HG03469 (cell line): ENCODE measurements around the gene RASSF3.
"Not testable (repeated sequence)": the region's sequence is repeated elsewhere in the genome, so short reads cannot be mapped to it uniquely, and the experiment has no call there.

Experiments used
- ATAC-seq: cut with Tn5 transposase; IDR thresholded peaks from one replicate; pipeline ENCODE4 v1.9.1; 2021; ENCODE audit warnings: mild to moderate bottlenecking, moderate library complexity, moderate number of reproducible peaks; ENCODE audit not compliant: unreplicated experiment

The RASSF3 gene

DNA sequence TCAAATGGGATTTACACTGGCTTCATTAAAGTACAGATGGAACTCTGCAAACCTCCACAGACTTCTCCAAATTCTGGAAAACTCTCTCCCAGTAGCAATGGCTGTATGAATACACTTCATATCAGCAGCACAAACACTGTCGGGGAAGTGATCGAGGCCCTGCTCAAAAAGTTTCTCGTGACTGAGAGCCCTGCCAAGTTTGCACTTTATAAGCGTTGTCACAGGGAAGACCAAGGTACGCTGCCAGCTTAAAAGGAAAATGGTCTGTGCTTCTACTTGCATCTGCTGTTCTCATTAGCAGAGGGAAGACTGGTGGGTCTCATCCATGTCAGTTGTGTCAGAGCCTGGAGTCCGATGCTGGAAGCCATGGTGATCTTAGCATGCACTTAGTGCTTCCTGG is 77.9 kb downstream of the RASSF3 start:
- no peak for ATAC-seq

DNA sequence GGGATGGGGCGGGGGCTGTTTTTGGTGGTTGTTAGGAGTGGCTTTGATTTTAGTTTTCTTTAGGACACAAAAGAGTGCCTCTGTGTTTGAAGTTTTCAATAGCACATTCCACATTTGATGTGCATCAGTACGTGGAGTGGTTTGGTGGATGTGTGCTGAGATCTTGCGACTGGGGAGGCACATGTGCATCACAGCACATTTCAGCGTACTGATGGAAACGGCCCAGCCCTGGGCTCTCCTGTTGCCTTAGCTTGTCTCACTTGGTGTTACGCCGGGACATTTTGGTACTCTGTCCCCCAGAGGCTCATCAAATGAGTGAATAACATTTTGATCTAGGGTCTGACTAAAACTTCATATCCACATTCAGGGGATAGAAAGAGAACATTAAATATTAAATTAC is 78.4 kb downstream of the RASSF3 start:
- no peak for ATAC-seq

DNA sequence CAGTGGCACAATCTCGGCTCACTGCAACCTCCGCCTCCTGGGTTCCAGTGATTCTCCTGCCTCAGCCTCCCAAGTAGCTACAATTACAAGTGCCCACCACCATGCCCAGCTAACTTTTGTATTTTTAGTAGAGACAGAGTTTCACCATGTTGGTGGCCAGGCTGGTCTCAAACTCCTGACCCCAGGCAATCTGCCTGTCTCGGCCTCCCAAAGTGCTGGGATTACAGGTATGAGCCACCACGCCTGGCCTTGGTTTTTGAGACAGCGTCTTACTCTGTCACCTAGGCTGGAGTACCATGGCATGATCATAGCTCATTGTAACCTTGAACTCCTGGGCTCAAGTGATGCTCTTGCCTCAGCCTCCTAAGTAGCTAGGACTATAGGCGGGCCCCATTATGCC is 79.9 kb downstream of the RASSF3 start:
- not testable (repeated sequence) for ATAC-seq

DNA sequence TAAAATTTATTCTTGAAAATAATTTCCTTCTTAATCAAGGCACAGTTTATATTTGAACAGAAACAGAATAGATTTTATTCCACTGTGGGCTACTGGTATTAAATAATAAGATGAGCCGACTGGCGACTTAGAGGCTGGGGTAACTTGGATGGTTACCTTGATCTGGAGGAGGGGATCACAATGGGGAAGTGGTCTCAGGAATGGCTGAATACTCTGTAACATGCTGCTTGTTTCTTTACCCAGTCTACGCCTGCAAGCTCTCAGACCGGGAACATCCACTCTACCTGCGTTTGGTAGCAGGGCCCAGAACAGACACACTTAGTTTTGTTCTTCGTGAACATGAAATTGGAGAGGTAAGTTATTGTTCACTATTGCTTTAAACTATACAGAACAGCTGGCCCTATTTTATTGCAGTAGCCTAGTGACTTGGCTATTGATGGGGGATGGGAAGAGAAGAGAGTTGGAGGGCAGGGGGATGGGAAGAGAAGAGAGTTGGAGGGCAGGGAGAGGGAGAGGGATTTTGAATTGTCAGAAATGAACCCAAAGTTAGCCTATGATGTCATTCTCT is 81.0 kb downstream of the RASSF3 start:
- ATAC-seq, result no peak

DNA sequence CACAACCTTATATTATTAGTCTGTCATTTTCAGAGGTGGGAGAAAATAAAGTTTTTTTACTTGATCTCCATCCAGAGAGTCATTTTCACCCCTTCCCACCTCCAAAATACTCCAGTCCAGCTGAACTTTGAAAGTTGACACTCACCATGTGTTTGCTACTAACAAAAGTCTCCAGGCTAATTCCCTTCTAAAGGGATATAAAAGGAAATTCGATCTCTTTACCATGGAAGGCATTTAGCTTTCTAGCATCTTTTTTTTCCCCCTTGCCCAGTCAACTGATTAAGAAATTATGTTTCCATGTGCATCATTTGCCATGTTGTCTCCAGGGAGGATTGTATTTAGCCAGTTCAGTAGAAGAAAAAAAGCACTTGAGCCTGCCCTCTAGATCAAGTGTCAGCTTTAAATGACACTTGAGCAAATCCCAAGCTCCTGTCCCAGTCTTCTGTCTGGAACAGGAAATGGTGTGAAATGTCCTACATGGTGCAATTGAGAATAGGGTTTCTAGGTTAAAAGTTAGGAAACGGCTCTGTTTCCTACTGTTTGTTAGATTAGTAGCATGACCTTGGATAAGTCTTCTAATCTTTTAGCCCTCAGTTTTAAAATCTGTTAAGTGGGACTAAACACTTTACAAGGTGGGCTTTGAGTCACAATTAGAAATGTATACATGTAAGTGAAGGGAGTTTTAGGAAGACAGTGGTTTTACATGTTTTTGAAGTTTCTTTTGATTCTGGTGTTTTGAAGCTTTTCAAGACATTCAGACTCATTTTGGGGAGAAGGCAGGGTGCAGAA is 81.7 kb downstream of the RASSF3 start:
- no peak for ATAC-seq

DNA sequence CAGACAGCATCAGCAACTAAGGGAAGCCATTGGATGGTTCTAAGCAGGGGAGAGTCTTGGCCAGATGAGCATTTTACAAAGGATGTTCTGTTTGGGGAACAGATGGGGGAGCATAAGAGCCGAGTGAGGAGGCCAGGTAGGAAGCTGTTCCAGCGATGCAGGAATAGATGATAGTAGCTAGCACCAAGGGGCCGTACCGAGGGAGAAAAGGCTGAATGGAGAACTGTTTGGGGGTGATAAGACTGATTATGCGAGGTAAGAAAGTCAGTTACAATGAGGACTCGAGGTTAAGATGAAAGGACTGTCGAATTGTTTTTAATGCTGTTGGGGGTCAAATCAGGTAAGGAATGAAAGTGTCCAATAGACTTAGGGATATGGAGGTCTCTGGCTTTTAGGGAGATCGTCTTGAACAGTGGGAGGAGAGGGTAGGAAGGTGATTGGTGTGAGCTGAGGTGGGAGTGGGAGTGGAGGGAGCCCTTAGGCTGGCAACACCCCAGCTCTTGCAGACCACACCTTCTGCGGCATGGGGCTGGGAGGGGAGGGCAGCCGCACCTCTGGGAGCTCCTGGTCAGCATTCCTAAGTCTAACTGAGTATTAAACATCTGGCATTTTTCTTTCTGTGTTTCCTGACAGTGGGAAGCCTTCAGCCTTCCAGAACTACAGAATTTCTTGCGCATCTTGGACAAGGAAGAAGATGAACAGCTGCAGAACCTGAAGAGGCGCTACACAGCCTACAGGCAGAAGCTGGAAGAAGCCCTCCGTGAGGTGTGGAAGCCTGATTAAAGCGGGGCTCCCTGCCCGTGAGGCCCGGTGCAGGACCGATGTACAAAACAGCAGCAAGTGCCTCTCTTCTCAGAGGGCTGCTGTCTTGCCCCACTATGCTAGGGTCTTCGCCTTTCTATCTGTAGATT is 84.1 kb downstream of the RASSF3 start:
- no peak for ATAC-seq

DNA sequence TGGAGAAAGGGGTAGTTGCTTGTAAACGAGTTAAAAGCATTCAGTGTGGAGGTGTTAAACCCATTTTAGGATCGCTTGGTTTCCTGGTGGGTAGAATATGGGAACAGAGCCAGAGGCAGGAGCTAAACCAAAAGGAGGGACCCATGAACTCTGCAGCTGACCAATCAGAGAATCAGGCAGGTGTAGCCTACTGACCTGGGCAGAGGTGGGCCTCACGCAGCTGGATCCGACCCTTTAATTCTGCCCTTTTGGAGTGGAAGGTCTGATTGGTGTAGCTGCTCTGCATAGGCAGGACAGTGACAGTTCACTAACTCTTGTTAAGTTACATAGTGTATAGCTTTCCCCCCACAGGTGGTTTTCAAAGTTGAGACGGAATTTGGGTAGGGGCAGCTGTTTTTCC is 85.3 kb downstream of the RASSF3 start:
- ATAC-seq, result no peak

DNA sequence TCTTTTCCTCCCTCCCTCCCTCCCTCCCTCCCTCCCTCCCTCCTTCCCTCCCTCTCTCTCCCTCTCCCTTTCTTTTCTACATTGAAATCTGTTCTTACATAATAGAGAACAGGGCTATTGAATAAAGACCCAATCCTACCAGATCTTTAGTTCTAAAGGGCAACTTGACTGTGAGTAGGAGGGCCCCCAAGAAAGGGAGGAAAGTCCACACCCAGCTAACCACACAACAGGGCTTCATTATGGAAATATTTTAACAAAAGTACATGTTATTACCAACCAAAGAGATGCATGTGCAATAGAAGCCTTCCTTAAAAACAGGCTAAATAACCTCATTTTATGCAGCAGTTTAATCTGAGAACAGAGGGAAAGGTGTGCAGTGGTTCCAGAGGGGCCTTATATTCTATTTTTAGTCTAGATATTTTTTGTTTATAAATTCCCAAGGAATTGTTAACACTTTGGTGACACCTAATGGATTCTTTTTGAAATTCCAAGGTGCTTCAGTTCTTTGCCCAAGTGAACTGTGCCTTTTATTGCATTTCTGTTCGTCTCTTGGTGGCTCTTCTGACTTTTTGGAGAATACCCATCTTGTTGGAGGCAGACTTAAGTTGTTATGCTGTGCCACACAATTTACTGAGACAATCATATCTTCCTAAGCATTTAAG is 85.9 kb downstream of the RASSF3 start:
- ATAC-seq, result no peak

DNA sequence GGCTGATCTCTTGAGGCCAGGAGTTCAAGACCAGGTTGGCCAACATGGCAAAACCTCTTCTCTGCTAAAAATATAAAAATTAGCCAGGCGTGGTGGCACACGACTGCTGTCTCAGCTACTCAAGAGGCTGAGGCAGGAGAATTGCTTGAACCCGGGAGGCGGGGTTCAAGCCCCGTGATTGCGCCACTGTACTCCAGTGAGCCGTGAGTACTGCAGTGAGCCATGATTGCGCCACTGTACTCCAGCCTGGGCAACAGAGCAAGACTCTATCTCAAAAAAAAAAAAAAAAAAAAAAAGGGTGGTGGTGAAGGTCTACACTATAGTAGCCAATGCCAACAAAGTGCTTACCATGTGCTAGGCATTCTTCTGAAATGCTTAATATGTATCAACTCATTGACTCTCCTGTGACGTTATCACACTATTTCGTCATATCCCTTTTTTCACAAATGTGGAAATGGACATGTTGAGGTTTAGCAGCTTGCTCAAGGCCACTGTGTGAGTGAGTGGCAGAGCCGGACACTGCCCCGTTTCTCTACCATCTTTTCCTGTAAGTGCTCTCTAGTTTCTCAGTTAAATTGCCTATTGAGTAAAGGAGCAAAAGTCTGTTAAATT is 89.3 kb downstream of the RASSF3 start:
- ATAC-seq, result no peak

DNA sequence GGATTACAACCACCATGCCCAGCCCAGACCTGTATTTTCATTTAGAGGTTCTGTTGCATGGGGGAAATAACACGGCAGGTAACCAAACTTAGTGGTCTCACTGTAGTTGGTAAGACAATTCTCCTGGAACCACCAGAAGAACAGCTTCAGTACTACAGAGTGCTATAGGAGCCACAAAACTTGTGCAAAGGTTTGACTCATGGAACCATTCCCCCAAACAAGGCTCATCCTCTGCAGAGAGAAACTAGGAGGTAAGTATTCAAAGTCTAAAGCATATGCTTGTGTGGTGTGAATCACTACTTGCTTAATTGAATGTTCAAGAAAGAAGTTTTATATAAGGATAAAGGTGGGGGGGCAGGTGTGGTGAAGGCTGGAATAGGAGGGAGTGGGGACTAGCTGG is 90.2 kb downstream of the RASSF3 start:
- no peak for ATAC-seq

DNA sequence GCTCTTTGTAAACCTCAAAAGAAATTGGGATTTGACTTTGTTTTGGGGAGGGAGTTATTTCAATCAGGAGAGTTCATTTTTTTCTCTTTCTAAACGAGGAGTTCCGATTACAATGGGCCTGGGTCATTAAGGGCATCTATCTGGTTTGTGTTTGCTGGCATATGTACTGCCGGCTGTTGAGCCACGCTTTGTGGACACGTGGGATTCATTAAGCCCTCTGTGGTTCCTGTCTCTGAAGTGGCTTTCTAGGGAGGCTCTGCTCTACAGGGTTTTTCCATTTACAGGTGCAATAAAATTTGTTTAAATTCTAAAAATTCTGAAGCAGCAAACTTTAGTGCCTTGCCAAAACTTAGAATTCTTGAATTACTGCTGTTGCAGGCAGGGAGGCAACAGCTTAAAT is 91.0 kb downstream of the RASSF3 start:
- no peak for ATAC-seq

GRCh38 chr12:64706306-64706705 is 96.0 kb downstream of the RASSF3 start:
- no peak for ATAC-seq

GRCh38 chr12:64706857-64707256 is 96.6 kb downstream of the RASSF3 start:
- ATAC-seq, result no peak

GRCh38 chr12:64707362-64707761 is 97.1 kb downstream of the RASSF3 start:
- no peak for ATAC-seq

DNA sequence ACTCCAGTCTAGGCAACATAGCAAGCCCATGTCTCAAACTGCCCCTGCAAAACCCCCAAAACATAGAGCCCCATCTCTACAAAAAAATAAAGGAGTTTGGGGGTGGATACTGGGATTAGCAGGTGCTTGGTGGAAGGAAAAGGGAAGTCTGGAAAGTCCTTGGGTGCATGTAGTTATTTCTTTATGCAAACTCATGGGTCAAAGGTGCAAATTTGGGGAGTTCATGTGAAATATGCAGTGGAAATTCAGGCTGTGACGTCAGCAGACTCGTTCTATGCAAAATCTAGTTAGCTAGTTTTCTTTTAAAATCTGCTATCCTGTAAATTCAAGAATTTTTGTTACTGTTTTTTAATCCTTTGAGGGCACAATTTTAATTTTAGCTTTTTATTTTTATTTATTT is 97.6 kb downstream of the RASSF3 start:
- ATAC-seq, result no peak

DNA sequence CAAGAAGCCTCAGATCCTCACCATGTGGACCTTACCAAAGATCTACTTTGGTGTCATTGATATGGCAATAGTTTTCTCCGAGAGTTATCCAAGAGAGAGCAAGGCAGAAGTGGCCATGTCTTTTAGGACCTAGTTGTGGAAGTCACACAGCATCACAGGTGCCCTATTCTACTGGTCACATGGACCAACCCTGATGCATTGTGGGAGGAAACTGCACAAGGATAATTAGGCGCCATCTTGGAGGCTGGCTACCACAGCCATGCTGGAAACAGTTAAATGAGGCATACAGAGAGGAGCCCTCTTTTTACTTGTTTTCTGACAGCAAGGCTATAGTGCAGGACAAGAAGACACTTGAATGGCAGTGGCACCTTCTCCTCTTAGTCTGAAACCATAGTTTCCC is 99.1 kb downstream of the RASSF3 start:
- ATAC-seq, result no peak

GRCh38 chr12:64713376-64713775 is 103.1 kb downstream of the RASSF3 start:
- no peak for ATAC-seq

DNA sequence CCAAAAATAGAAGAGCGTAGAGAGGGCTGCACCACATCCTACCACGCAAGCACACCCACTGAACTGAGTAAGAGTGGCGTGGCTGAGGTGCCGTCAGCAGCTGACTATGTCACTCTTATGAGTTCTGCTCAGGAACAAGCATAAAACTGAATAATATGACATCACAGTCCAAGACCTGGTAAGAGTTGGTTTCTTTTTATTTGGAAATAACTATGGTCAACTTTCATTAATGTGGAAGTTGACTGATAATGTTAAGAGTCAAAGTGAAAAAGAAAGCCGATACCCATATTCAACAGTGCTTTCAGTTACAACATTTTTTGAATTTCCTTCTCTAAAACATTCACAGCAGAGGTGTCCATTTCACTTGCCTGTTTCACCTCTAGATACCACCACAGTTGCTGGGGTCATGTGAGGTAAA is 104.3 kb downstream of the RASSF3 start:
- ATAC-seq, result peak; percentile 60

DNA sequence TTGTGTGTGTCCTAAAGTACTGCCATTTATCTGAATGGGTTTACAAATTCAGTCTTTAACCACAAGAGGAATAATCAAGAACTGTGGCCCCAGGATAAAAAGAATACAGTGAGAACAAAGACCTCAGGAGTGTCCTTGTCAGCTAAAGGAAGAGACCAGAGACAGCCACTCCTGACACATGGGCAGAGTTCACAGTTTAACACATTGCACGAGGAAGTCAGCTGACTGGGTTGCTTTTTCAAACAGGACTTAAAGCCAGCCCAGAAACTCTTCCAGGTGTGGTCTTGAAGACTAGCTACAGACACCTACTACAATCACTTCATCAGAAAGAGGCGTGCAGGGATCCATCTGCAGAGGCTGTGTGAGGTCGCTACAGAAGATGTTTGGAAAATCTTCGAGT is 106.1 kb downstream of the RASSF3 start:
- ATAC-seq, result no peak

- ATAC-seq, result no peak
Measured at GRCh38 chr12:64716839-64717455, 106.7 kb downstream of the RASSF3 start.
